NOMO-1 treated with DMSO at 0.1 percent for 48 hours (cell line): ENCODE data around the gene RCC1.
A peak's percentile ranks its signal among the peaks of the same experiment; 100 is the strongest.
"Not testable (repeated sequence)": the region's sequence is repeated elsewhere in the genome, so short reads cannot be mapped to it uniquely, and the experiment has no call there.

ENCODE experiments used
- DNase-seq: peaks from one replicate; lab custom pipeline; 2025; ENCODE audit not compliant: unreplicated experiment; lab: John Stamatoyannopoulos, UW

Gene RCC1

DNA sequence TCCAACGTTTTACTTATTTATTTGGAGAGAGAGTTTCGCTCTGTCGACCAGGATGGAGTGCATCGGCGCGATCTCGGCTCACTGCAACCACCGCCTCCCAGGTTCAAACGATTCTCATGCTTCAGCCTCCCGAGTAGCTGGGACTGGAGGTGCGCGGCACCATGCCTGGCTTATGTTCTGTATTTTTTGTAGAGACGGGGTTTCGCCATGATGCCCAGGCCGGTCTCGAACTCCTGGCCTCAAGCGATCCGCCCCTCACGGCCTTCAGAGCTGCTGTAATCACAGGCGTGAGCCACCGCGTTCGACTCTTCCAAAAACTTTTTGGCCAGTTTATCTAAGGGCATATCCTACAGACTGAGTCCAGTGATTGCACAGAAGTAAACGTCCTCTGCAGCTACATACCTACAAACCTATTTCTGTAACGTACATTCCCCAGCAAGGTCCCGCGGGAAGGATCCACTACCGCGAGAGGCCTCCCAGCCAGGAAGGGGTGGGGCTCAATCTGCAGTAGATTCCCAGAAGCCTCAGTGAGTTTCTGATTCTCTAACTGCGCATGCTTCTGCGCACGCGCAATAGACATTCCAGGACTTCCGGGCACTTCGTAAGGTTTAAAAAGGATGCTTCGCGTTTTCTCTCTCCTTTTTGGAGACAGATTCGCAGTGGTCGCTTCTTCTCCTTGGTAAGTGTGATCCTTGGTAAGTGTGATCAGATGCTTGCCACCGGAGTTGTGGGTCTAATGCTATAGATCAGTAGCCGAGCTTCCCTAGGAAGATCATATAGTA is at the start of gene RCC1:
TSS of gene RCC1 (plus strand) at position 638 of the 782 bp plus-strand sequence. CDS start 23,824 bp downstream, outside the sequence.
- peak; percentile 96 for DNase-seq

DNA sequence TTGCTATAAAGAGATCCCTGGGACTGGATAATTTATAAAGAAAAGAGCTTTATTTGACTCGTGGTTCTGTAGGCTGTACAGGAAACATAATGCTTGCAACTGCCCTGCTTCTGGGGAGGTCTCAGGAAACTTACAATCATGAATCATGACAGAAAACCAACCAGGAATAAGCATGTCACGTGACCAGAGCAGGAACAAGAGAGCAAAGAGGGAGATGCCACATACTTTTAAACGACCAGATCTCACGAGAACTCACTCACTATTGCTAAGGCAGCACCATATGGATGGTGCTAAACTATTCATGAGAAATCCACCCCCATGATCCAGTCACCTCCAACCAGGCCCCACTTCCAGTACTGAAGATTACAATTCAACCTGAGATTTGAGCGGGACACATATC is 49.8 kb upstream of the RCC1 start:
- peak; percentile 48 for DNase-seq

- DNase-seq = no peak
Measured at GRCh38 chr1:28457678-28458077, 48.2 kb upstream of the RCC1 start.

DNA sequence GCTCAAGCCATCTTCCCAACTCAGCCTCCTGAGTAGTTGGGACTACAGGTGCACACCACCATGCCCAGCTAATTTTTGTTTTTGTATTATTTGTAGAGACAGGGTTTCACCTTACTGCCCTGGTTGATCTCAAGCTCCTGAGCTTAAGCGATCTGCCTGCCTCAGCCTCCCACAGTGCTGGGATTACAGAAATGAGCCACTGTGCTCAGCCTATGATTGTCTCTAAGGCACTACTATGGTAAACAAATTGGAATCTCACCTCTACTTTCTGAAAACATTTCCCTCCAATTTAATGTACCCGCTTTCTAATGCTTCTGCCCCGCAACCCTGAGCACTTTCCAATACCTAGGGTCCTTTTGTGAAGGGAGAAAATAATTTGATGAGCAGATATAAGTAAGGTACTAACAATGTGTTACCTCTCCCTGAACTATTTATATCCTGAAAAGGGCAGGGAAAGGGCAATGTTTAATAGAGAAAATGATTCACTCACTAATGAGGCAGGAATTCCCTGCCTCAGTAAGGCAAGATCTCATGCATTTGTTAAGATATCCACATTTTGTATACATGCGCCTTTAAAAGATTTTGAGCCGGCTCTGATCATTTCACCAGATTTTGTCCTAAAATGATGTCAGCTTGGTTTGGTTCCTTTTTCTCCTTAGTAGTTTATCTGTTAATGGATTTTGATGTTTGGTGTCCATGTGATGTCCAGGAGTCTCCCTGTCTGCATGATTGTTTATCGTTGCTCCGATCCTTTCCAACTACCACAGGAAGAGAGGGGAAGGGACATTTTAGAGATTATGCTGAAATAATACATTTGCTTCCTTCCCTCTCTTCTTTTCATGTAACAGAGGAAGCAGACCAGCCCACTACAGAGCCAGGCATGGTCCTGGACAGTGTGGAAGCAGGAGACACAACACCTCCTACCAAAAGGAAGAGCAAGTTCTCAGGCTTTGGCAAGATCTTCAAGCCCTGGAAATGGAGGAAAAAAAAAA is 47.3 kb upstream of the RCC1 start:
- DNase-seq = no peak

DNA sequence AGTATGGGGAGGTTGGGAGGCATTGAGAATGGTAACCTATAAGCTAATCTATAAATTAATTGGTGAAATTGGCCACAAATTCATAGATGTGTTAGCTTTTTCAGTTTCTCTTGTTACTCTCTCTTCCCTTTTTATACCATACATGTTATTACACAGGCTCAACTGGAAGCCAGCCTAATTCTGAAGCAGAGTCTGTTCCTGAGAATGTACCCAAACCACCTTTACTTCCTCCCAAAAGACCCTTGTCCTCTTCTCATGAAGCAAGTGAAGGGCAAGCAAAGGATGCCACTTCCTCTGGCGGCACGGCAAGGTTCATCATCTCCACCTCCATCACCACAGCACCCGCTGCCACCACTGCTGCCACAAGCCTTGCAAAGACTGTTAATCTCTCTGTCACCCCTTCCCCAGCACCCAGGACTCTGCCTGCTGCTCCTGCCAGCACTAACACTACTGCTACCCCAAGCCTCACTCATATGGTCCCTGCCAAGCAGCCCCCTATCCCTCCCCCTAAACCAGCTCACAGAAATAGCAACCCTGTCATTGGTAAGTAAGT is 39.5 kb upstream of the RCC1 start:
- no peak for DNase-seq

DNA sequence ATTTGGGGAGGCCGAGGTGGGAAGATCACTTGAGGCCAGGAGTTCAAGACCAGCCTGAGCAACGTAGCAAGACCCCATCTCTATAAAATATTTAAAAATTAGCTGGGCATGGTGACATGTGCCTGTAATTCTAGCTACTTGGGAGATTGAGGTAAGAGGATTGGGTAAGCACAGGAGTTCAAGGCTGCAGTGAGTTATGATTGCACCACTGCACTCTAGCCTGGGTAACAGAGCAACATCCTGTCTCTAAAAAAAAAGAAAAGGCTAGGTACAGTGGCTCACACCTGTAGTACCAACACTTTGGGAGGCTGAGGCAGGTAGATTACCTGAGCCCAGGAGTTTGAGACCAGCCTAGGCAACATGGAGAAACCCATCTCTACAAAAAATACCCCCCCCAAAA is 35.7 kb upstream of the RCC1 start:
- DNase-seq = no peak

GRCh38 chr1:28479497-28479896 is 26.3 kb upstream of the RCC1 start:
- DNase-seq = not testable (repeated sequence)

DNA sequence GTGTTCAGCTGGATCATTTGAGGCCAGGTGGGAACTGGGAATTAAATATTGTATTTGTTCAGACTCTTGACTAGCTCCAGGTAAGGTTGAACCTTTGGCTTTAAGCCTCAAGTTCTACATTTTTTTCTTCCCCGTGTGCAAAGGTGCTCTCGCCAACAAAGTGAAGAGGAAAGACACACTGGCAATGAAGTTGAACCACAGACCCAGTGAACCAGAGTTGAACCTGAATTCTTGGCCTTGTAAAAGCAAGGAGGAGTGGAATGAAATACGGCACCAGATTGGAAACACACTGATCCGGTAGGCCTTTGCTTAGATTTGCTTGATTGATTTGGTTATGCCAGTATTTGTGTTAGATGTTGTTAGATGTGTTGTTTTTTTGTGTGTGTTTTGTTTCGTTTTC is 25.5 kb upstream of the RCC1 start:
- no peak for DNase-seq

DNA sequence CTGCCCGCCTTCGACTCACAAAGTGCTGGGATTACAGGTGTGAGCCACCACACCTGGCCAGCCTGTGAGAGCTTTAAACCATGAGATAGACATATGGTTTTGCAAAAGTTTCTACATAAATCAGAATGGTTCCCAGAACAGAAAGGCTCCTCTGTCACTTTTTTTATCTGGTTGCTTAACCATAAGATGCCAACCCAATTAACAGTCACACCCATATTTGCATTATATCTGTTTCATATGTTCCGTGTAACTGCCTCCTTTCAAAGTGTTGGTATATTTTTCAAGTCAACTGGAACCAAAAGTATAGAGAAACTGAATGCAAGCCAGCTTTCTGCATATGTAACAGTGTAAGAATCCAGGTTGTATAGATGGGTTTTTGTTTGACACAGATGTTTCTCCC is 23.7 kb upstream of the RCC1 start:
- DNase-seq = no peak

DNA sequence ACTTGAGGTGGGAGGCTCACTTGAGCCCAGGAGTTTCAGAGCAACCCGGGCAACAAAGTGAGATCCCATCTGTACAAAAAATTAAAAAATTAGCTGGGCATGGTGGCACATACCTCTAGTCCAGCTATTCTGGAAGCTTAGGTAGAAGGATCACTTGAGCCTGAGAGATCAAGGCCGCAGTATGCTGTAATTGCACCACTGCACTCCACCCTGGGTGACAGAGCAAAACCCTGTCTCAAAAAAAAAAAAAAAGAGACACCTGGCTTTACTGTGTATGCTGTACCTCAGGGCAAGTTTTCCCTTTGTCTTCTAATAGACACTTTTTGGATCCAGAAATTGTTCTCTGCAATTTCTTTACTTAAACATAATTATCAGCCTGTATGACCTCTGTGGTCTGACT is 23.1 kb upstream of the RCC1 start:
- no peak for DNase-seq

GRCh38 chr1:28494737-28495136 is 11.1 kb upstream of the RCC1 start:
- DNase-seq = no peak

DNA sequence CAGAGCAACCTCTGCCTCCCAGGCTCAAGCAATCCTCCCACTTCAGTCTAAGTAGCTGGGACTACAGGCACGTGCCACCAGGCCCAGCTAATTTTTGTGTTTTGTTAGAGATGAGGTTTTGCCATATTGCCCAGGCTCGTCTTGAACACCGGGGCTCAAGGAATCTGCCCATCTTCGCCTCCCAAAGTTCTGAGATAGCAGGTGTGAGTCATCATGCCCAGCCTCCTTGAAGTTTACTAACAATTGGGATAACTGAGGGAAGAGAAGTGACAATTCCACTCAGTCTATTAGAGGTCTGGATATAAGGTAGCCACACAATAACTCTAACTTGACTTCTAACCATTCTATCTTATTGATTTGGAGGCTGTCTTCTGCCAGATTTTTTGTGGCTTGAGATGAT is 6.3 kb upstream of the RCC1 start:
- no peak for DNase-seq

- no peak for DNase-seq
Measured at GRCh38 chr1:28501925-28502324, 3.9 kb upstream of the RCC1 start.

- DNase-seq = no peak
Measured at GRCh38 chr1:28503117-28503516, 2.7 kb upstream of the RCC1 start.

DNA sequence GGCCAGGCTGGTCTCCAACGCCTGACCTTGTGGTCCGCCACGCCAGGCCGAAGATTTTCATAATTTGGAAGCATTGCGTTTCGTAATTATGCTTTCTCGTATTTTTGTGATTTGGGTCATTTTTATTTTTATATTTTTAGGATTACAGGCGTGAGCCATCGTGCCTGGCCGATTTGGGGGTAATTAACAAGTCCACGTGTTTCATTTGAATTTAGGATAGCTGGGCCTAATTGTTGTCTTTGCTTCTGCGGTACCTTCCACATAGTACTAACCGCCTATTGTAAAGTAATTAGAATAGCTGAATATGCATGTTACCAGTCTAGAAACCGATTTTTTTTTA is 1.0 kb downstream of the RCC1 start:
- no peak for DNase-seq

GRCh38 chr1:28507247-28507645 is 1.4 kb downstream of the RCC1 start:
- DNase-seq = no peak

DNA sequence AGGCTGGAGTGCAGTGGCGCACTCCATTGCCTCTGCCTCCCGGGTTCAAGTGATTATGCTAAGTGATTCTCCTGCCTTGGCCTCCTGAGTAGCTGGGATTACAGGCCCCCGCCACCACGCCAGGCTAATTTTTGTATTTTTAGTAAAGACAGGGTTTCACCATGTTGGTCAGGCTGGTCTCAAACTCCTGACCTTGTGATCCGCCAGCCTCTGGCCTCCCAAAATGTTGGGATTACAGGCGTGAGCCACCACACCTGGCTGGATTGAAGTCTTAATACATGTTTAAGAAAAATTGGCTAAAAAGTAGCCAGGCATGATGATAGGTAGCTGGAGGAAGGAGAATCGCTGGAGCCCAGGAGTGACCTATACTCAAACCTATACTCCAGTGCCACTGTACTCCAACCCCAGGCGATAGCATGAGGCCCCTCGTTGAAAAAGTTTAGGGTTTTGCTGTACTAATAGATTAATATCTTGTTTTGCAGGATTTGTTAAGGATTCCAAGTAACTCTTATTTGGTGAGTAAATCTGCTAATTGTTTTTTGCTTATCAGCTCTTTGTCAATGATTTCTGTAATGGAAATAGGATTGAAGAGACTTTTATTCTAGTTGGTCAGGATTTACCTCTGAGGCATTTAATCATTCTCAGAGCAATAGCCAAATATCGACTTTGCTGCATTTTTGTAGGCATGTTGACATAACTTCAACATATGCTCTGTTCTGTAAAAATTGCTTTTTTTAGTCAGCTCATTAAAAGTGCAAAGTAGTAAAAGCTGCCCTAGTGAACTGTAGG is 2.0 kb downstream of the RCC1 start:
- DNase-seq = no peak

GRCh38 chr1:28508435-28508754 is 2.6 kb downstream of the RCC1 start:
- DNase-seq = no peak

DNA sequence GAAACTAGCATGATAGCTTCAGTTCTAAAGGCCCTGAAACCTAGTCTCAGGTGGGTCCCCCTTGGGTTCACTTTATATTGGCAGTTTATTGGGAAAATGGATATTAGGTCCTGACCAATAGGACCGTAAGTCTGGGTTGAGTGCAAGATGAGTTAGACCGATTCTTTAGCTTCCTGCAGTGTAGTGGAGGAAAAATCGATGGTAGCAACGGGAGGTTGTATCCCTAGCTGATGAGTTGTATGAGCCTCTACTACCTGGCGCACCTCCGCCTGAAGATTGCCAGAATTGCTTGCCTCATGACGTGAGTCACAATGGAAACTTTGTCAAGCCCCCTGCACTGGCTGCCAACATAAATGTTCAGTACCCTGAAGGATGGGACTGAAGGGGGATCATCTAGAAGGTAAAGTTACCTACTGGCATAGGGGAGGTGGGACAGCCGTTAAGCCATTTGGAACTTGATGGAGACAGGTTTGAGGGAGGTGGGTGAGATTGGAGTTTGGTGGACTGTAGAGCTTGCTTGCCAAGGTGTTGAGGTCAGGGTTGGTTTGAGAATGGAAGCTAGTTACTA is 3.9 kb downstream of the RCC1 start:
- DNase-seq = no peak

DNA sequence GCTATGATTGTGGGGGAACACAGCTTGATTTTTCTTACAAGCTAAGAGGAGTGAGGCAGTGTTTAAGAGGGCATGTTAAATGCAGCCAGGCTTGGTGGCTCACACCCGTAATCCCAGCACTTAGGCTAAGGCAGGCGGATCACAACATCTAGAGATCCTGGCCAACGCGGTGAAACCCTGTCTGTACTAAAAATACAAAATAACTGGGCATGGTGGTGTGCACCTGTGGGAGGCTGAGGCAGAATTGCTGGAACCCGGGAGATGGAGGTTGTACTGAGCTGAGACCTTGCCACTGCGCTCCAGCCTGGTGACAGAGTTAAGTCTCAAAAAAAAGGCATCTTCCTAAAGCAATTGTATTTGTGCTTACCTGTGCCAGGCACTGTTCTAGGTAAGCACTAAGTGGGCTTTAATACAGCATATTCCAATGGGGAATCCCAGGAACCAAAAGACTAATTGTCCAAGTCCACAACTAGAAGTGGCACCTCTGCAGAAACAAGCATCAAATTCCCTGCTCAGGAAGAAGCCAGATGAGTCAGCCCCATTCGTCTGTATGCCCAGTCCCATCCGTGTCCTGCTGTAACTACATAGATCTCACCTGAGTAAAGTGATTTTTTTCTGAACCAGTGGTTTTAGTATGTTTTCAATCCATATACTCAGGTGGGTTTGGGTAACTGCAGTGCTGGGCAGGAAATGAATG is 4.6 kb downstream of the RCC1 start:
- DNase-seq = no peak
